HG02623 (cell line): ENCODE measurements around the gene PYROXD2.

Source experiments
- ATAC-seq: cut with Tn5 transposase; IDR thresholded peaks from one replicate; pipeline ENCODE4 v1.9.1; 2021; ENCODE audit warnings: moderate library complexity; ENCODE audit not compliant: unreplicated experiment

PYROXD2 gene

DNA sequence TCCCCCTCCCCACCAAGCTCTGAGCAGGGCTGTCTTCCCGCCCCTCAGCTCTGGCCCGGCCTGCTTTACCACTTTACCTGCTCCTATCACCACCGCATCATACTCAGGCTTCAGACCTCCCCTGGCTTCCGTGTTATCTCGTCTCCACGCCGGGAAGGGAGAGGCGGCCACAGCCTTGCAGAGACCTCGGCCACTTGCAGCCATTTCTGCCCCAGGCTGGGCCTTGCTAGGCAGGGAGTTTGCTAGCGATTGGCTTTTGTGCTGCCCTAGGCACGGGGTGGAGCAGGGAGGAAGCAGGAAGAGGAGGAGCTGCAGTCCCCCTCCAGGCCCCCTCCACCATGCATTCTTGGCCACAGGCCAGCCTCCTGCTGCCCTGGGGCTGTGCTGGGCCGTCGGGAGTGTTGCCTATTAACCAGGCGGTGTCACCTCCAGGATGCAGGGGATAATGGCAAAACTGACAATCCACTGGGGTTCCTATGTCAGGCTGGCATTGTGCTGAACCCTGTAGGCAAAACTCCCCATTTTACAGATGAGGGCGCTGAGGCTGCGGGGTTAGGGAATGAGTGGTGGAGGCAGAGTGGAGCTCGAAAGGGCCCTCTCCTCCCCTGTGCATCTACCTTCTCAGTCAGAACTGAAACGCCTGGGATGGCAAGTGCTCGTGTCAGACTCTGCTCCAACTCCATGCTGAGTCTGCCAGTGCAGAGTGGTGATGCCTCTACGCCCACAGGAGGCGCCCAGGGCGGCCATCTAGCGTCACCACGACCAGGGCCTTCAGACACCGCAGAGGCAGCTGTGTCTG is at the start of gene PYROXD2:
Gene PYROXD2, minus strand, starts transcription at position 251 of the 799 bp plus-strand sequence. Its CDS starts 47 bp downstream, at position 204.
- peak; percentile 35 for ATAC-seq

- ATAC-seq: no peak
These were observed 49.2 kb upstream of the PYROXD2 start for GRCh38 chr10:98463976-98464754.

GRCh38 chr10:98463016-98463415 is 48.0 kb upstream of the PYROXD2 start:
- ATAC-seq: no peak

- ATAC-seq: no peak
These were observed 46.5 kb upstream of the PYROXD2 start for GRCh38 chr10:98461500-98461842.

DNA sequence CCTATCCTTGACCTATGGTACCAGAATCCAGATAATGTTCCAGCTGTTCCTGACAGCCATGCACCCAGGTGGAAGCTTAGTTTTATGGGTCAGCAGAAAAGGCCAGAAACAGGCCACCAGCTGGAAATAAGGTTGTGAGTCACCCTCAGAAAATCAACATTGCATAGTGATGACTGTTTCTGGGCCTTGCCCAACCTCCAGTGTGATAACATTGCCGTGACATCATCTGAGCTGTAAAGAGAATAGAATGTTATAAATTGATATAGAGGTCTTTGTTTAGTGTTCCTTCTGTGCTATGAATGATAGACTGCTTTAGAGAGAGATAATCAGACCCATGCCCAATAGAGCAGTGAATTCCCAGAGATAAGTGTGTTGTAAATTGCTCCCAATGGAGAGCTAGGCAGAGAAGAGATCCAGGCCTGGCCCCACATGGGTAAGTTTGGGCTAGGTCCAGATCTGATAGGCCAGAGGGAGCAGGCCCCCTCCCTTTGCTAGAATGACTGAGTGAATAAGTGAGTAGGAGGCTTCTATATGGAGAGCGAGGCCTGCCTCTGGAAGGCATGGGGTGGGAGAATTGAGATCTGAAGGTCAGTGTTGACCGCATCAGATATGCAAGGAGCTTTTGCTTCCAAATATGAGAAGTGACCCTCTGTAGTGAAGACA is 46.0 kb upstream of the PYROXD2 start:
- ATAC-seq: no peak

GRCh38 chr10:98458809-98459784 is 44.1 kb upstream of the PYROXD2 start:
- no peak for ATAC-seq

DNA sequence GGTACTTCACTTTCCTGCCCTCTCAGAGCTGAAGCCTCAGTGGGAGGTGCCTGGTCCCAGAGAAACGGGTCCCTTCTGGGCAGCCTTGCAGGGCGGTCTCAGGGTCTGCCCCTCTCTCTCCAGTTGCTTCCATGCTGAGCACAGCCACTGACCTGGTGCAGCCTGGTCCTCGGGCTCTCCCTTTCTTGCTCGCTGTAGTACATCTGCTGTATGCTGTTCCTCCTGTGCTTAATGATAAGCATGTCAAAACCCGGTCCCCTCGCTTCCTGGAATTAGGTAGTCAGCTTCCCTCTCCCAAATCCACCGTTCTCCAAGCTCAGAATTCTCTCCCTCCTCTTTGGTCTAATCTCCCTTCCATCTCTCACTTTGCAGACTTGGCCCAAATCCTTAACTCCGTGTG is 42.7 kb upstream of the PYROXD2 start:
- no peak for ATAC-seq

DNA sequence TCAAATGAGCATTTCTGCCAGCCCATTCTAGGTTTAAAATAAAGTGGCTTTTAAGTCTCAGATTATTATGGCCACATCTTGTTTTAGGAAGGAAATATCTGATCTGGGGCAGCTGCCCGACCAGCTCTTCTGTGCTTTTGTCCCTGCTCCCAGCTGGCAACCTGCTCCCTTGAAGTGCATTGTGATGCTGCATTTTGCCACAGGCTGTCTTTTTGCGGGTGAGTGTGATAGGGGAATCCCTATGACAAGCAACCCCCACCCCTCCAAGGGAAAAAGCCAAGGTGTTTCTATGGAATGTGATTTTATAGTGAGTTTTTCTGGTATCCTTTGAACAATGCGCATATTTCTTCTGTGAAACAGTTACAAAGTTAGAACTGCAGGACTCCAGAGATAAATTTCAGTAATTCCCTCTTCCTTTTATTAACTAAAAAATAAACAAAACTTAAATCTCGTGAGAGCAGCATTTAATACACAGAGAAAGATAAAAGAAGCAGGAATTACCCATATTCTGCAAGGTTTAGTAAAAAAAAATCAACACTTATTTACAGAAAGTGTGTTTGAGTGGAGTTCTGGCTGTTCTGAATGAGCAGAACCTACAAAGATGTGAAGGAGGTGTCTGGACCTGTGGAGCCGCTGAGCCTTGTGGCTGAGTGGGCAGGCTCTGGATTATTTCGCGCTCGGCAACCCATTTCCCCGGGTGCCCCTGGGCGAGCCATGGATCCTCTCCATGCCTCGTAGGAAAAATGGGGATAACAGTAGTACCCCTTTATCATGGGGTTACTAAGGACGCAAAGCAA is 41.9 kb upstream of the PYROXD2 start:
- no peak for ATAC-seq

DNA sequence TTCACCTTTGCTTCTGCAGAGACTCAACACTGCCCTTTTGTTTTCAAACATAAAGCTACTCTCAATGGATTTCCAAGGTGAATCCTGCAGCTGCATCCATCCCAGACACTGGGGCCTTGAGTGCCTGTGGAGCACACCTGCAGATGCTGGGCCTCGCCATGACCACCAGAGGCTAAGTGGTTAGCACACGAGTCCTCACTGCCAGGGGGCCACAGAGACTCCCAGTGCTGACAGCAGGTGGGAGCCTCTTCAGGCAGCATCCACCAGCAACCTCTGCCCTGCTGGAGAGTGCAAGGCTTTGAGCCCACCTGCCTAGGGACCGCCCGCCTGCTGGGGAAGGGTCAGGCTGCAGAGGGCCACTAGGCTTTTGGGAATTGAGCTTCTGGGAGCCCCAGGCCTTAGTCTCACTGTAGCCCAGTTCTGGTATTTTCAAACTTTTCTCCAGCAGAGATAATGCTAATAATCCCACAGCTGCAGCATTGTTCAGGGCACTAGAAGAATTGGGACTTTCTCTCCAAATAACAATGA is 41.1 kb upstream of the PYROXD2 start:
- ATAC-seq: no peak

DNA sequence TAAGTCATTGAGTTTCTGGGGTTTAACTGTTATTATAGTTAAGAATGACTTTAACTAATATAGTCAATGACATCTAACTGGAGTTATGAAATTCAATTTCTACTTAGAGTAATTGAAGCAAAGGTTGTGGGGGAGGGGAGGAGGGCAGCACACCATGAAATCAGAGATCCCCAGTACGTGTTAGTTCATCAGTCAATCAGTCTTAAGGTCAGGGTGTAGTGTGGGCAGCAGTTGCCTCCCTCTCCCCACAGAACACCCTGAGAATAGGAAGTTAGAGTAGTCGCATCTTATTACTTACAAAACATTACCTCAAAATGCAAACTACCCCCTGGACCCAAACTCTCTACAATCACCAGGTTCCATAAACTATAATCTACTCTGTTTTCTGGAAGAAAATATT is 38.7 kb upstream of the PYROXD2 start:
- ATAC-seq: no peak

GRCh38 chr10:98450618-98451017 is 35.6 kb upstream of the PYROXD2 start:
- ATAC-seq: no peak

GRCh38 chr10:98449287-98449686 is 34.3 kb upstream of the PYROXD2 start:
- ATAC-seq: no peak

- ATAC-seq: peak; percentile 82
These were observed 31.8 kb upstream of the PYROXD2 start, which contains the start of gene HPS1 for GRCh38 chr10:98446661-98447221. TSS of gene HPS1 (minus strand) at chr10:98446935. CDS start at chr10:98443240, 3,695 bp downstream.

- ATAC-seq: peak; percentile 20
These were observed 31.2 kb upstream of the PYROXD2 start for GRCh38 chr10:98446151-98446660.

- no peak for ATAC-seq
These were observed 30.3 kb upstream of the PYROXD2 start for GRCh38 chr10:98445200-98445812.

GRCh38 chr10:98444314-98445006 is 29.5 kb upstream of the PYROXD2 start:
- no peak for ATAC-seq

GRCh38 chr10:98438715-98439114 is 23.7 kb upstream of the PYROXD2 start:
- no peak for ATAC-seq

GRCh38 chr10:98436704-98437103 is 21.7 kb upstream of the PYROXD2 start:
- no peak for ATAC-seq
